ENCODE data around the gene EIF5.

Gene EIF5

GRCh38 chr14:103333754-103334643 lies at the start of gene EIF5:
Gene EIF5 (plus strand): TSS chr14:103334237. CDS start chr14:103335861, 1,624 bp downstream.
- ATAC-seq (peak; percentile 92), DNase-seq (peak; percentile 99)
- H3K27ac Mint-ChIP-seq, result peak within 1 kb of the TSS; percentile 99
- no peaks in the 10 kb centered on the region for H3K9me3 Mint-ChIP-seq
- H3K27me3 Mint-ChIP-seq, result no peaks in the 10 kb centered on the region
- peaks cover 55% of the 10 kb centered on the region for H3K4me1 Mint-ChIP-seq
- H3K4me3 Mint-ChIP-seq, result peak within 1 kb of the TSS; percentile 93

GRCh38 chr14:103284574-103285467 lies 49.2 kb upstream of the EIF5 start:
- Mint-ChIP-seq H3K27me3 (peaks cover 78% of the 10 kb centered on the region), H3K4me3 (no peak overlapping the region), H3K4me1 (peaks cover 8% of the 10 kb centered on the region), H3K27ac (no peak overlapping the region), H3K9me3 (no peaks in the 10 kb centered on the region)
- ATAC-seq (no peak), DNase-seq (no peak)

GRCh38 chr14:103286460-103286859 lies 47.6 kb upstream of the EIF5 start:
- peak; percentile 40 for ATAC-seq
- Mint-ChIP-seq H3K27me3 (peaks cover 69% of the 10 kb centered on the region), H3K9me3 (no peaks in the 10 kb centered on the region), H3K4me3 (no peak overlapping the region), H3K4me1 (no peaks in the 10 kb centered on the region), H3K27ac (no peak overlapping the region)
- DNase-seq, result no peak

DNA sequence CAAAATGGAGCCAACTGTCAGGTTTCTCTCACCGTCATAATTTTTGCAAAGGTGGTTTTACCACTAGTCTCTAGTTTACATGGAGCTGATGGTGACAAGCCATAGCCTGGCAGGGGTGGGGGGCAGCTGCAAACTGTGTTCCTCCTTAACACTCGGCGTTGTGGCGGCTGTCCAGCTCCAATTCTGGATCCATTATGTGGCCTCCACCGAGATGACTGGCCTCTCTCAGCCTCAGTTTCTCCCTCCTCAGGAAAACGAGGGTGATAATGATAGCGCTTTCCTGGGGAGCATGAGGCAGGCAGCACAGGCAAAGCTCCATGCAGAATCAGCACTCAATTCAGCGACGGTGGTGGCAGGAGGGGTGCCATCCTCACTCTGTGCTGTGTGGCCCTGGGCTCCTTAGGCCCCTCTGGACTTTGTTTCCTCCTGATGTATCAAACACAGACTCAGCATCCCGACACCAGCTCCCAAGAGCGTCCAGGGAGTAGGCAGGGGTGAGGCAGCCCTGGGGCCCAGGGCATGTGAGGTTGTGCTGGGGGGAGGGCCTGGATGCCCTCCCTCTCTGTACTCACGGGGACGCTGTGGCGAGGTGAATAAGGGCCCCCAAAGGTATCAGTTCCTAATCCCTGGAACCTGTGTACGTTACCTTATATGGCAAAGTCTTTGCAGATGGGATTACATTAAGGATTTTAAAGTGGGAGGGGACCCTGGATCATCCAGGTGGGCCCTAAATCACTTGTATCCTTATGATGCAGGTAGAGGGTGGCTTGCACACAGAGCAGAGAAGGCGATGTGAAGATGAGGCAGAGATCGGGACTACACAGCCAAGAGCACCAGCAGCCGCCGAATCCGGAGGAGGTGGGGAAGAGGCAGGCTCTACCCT lies 46.8 kb upstream of the EIF5 start:
- H3K4me1 Mint-ChIP-seq, result no peaks in the 10 kb centered on the region
- H3K27ac Mint-ChIP-seq, result peak overlapping the region in 1 of 2 donors; percentile 65
- ATAC-seq, result no peak
- H3K9me3 Mint-ChIP-seq, result no peaks in the 10 kb centered on the region
- H3K4me3 Mint-ChIP-seq, result no peak overlapping the region
- no peak for DNase-seq
- peaks cover 69% of the 10 kb centered on the region for H3K27me3 Mint-ChIP-seq

- no peak overlapping the region for H3K4me3 Mint-ChIP-seq
- H3K27me3 Mint-ChIP-seq, result peaks cover 67% of the 10 kb centered on the region
Observed at GRCh38 chr14:103288076-103288766, 45.8 kb upstream of the EIF5 start.

GRCh38 chr14:103290056-103290455 lies 44.0 kb upstream of the EIF5 start:
- ATAC-seq, result no peak

More at GRCh38 chr14:103288076-103288766, 45.8 kb upstream of the EIF5 start:
- DNase-seq (no peak), ATAC-seq (no peak)
- peak overlapping the region in 1 of 2 donors; percentile 47 for H3K27ac Mint-ChIP-seq
- H3K9me3 Mint-ChIP-seq, result no peaks in the 10 kb centered on the region
- H3K4me1 Mint-ChIP-seq, result peaks cover 6% of the 10 kb centered on the region

DNA sequence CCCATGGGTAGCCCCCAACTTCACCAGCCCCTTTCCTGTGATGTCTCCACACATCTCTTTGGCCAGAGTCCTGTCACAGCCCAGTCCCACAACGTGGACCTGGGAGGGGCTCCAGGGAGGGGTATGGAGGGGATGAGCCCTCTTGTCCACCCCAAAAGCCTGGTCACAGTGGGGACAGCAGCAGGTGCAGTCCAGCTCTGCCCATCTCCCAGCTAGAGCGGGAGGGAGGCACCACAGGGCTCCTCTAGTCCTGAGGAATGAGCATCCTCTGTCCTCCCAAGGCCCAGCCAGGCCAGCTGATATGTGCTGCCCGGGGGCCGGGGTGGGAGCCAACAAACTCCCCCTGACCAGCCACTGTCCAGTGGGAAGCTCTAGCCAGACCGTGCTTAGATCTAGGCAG lies 43.5 kb upstream of the EIF5 start:
- H3K27me3 Mint-ChIP-seq, result peaks cover 54% of the 10 kb centered on the region
- no peaks in the 10 kb centered on the region for H3K9me3 Mint-ChIP-seq
- H3K4me1 Mint-ChIP-seq, result peaks cover 6% of the 10 kb centered on the region
- H3K4me3 Mint-ChIP-seq, result no peak overlapping the region
- DNase-seq (no peak), ATAC-seq (no peak)
- H3K27ac Mint-ChIP-seq, result no peak overlapping the region

More at GRCh38 chr14:103290056-103290455, 44.0 kb upstream of the EIF5 start:
- H3K27me3 Mint-ChIP-seq, result peaks cover 59% of the 10 kb centered on the region
- no peaks in the 10 kb centered on the region for H3K9me3 Mint-ChIP-seq
- no peak overlapping the region for H3K4me3 Mint-ChIP-seq
- peaks cover 6% of the 10 kb centered on the region for H3K4me1 Mint-ChIP-seq
- no peak overlapping the region for H3K27ac Mint-ChIP-seq
- DNase-seq, result no peak

DNA sequence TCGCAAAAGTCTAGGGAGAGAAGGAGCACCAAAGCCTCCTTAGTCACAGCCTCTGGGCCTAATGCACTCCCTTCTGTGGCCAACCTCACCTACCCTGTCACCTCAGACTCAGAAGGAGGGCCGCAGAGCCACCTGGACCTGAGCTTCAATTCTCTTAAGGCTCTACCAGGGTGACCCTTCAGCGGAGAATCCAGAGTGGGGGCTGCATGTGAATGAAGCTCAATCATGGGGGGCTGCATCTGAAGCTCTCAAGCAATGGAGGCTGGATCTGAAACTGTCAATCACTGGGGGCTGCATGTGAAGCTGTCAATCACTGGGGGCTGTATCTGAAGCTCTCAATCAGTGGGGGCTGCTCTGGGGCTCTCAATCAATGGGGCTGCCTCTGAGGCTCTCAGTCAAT lies 43.1 kb upstream of the EIF5 start:
- ATAC-seq (no peak), DNase-seq (no peak)
- H3K9me3 Mint-ChIP-seq, result no peaks in the 10 kb centered on the region
- H3K27ac Mint-ChIP-seq, result peak overlapping the region in 1 of 2 donors; percentile 12
- H3K4me1 Mint-ChIP-seq, result peaks cover 6% of the 10 kb centered on the region
- peaks cover 50% of the 10 kb centered on the region for H3K27me3 Mint-ChIP-seq
- H3K4me3 Mint-ChIP-seq, result no peak overlapping the region

DNA sequence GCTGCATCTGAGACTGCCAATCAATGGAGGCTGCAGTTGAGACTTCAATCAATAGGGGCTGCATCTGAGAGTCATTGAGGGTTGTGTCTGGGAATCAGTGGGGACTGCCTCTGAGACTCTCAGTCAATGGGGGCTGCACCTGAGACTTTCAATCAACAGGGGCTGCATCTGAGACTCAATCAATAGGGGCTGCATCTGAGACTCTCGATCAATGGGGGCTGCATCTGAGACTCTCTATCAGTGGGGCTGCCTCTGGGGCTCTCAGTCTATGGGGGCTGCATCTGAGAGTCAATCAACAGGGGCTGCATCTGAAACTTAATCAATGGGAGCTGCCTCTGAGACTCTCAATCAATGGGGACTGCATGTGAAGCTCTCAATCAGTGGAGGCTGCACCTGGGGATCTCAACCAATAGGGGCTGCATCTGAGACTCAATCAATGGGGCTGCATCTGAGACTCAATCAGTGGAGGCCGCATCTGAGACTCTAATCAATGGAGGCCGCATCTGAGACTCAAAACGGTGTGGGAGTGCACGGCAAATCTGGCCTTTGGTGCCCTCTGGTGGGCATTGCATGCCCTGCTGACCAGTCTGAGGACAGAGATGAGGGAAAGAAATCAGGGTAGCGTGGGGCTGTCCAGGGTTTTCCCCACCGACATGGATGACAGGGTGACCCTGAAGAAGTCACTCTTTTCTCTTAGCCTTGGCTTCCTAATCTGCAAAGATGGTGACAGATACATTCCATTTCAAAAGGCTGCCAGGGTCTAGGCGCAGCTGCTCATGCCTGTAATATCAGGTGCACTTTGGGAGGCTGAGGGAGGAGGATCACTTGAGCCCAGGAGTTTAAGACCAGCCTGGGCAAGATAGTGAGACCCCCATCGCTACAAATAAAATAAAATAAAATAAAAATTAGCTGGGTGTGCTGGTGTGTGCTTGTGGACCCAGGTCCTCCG lies 41.3 kb upstream of the EIF5 start:
- H3K4me3 Mint-ChIP-seq, result no peak overlapping the region
- peaks cover 6% of the 10 kb centered on the region for H3K4me1 Mint-ChIP-seq
- H3K27me3 Mint-ChIP-seq, result peaks cover 47% of the 10 kb centered on the region
- H3K9me3 Mint-ChIP-seq, result no peaks in the 10 kb centered on the region
- peak; percentile 73 to 78 for DNase-seq
- ATAC-seq, result peak; percentile 94
- no peak overlapping the region for H3K27ac Mint-ChIP-seq

- DNase-seq, result no peak
- Mint-ChIP-seq H3K9me3 (no peaks in the 10 kb centered on the region), H3K27ac (no peak overlapping the region), H3K4me3 (no peak overlapping the region), H3K4me1 (peaks cover 6% of the 10 kb centered on the region), H3K27me3 (peaks cover 46% of the 10 kb centered on the region)
- ATAC-seq, result no peak
Observed at GRCh38 chr14:103293465-103293864, 40.6 kb upstream of the EIF5 start.

- Mint-ChIP-seq H3K4me1 (peaks cover 6% of the 10 kb centered on the region), H3K27me3 (peaks cover 39% of the 10 kb centered on the region), H3K9me3 (no peaks in the 10 kb centered on the region), H3K27ac (no peak overlapping the region), H3K4me3 (no peak overlapping the region)
- ATAC-seq (no peak), DNase-seq (no peak)
Observed at GRCh38 chr14:103294091-103294490, 39.9 kb upstream of the EIF5 start.

GRCh38 chr14:103296007-103296406 lies 38.0 kb upstream of the EIF5 start:
- H3K9me3 Mint-ChIP-seq, result no peaks in the 10 kb centered on the region
- H3K4me1 Mint-ChIP-seq, result peaks cover 6% of the 10 kb centered on the region
- no peak overlapping the region for H3K4me3 Mint-ChIP-seq
- H3K27ac Mint-ChIP-seq, result no peak overlapping the region
- ATAC-seq (no peak), DNase-seq (no peak)
- peaks cover 37% of the 10 kb centered on the region for H3K27me3 Mint-ChIP-seq

DNA sequence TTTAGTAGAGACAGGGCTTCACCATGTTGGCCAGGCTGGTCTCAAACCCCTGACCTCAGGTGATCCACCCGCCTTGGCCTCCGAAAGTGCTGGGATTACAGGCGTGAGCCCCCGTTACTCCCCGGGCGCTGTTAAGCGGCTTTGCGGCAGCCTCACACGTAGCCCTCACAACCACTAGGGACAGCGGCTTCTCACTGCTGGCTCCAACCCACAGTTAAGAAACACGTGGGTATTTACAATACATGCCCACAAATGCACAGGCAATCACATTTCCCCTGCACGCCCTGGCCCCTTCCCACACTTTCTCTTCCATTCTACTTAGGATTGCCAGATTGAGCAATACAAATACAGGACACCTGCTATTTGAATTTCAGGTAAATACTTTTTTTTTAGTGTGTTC lies 37.0 kb upstream of the EIF5 start:
- Mint-ChIP-seq H3K27me3 (peaks cover 27% of the 10 kb centered on the region), H3K9me3 (no peaks in the 10 kb centered on the region), H3K4me3 (no peak overlapping the region), H3K27ac (no peak overlapping the region), H3K4me1 (peaks cover 6% of the 10 kb centered on the region)
- DNase-seq (no peak), ATAC-seq (no peak)

GRCh38 chr14:103298620-103299019 lies 35.4 kb upstream of the EIF5 start:
- ATAC-seq, result no peak
- Mint-ChIP-seq H3K27ac (no peak overlapping the region), H3K4me3 (no peak overlapping the region), H3K4me1 (no peaks in the 10 kb centered on the region), H3K27me3 (peaks cover 15% of the 10 kb centered on the region), H3K9me3 (no peaks in the 10 kb centered on the region)
- DNase-seq, result no peak

Data from stimulated activated naive CD8-positive, alpha-beta T cell treated with anti-CD3 and anti-CD28 coated beads, Interleukin-15, amount 100 ng/mL, for 72 hours (primary cell).